ENCODE data around the gene FAM163B. TPM values are rescaled to one million over a fixed set of nuclear protein-coding genes. Genes with fewer than 3 reads are reported as not detected.

FAM163B gene
- total RNA-seq, 2 donors from 2014 or later: not detected

GRCh38 chr9:133591116-133591910 is 17.9 kb downstream of the FAM163B start:
- no peak overlapping the region for H3K4me3 Mint-ChIP-seq
- H3K36me3 Mint-ChIP-seq (ENCODE audit: low read depth): no peaks in the 10 kb centered on the region
- no peak for ATAC-seq (replicated peaks)
- no peak overlapping the region for H3K27ac Mint-ChIP-seq
- no peaks in the 10 kb centered on the region for H3K9me3 Mint-ChIP-seq
- peaks cover 3% of the 10 kb centered on the region for H3K27me3 Mint-ChIP-seq
- H3K4me1 Mint-ChIP-seq: no peaks in the 10 kb centered on the region

GRCh38 chr9:133590231-133590855 is 18.8 kb downstream of the FAM163B start:
- ATAC-seq (replicated peaks): no peak
- no peak overlapping the region for H3K27ac Mint-ChIP-seq
- H3K36me3 Mint-ChIP-seq (ENCODE audit: low read depth): no peaks in the 10 kb centered on the region
- peaks cover 3% of the 10 kb centered on the region for H3K27me3 Mint-ChIP-seq
- no peak overlapping the region for H3K4me3 Mint-ChIP-seq
- H3K4me1 Mint-ChIP-seq: no peaks in the 10 kb centered on the region
- H3K9me3 Mint-ChIP-seq: no peaks in the 10 kb centered on the region

GRCh38 chr9:133589454-133590227 is 19.5 kb downstream of the FAM163B start:
- Mint-ChIP-seq H3K27me3 (peaks cover 3% of the 10 kb centered on the region), H3K4me1 (no peaks in the 10 kb centered on the region), H3K9me3 (no peaks in the 10 kb centered on the region), H3K27ac (no peak overlapping the region), H3K4me3 (no peak overlapping the region), H3K36me3 (ENCODE audit: low read depth) (no peaks in the 10 kb centered on the region)
- ATAC-seq (replicated peaks): peak; percentile 56

GRCh38 chr9:133587466-133587865 is 21.7 kb downstream of the FAM163B start:
- Mint-ChIP-seq H3K4me3 (no peak overlapping the region), H3K36me3 (ENCODE audit: low read depth) (no peaks in the 10 kb centered on the region), H3K27me3 (peaks cover 9% of the 10 kb centered on the region), H3K9me3 (no peaks in the 10 kb centered on the region), H3K4me1 (no peaks in the 10 kb centered on the region), H3K27ac (no peak overlapping the region)
- no peak for ATAC-seq (replicated peaks)

- peaks cover 9% of the 10 kb centered on the region for H3K27me3 Mint-ChIP-seq
- no peak overlapping the region for H3K4me3 Mint-ChIP-seq
- H3K27ac Mint-ChIP-seq: no peak overlapping the region
- no peaks in the 10 kb centered on the region for H3K9me3 Mint-ChIP-seq
- ATAC-seq (replicated peaks): no peak
- no peaks in the 10 kb centered on the region for H3K36me3 Mint-ChIP-seq (ENCODE audit: low read depth)
- no peaks in the 10 kb centered on the region for H3K4me1 Mint-ChIP-seq
Measured at GRCh38 chr9:133587051-133587450, 22.1 kb downstream of the FAM163B start.

DNA sequence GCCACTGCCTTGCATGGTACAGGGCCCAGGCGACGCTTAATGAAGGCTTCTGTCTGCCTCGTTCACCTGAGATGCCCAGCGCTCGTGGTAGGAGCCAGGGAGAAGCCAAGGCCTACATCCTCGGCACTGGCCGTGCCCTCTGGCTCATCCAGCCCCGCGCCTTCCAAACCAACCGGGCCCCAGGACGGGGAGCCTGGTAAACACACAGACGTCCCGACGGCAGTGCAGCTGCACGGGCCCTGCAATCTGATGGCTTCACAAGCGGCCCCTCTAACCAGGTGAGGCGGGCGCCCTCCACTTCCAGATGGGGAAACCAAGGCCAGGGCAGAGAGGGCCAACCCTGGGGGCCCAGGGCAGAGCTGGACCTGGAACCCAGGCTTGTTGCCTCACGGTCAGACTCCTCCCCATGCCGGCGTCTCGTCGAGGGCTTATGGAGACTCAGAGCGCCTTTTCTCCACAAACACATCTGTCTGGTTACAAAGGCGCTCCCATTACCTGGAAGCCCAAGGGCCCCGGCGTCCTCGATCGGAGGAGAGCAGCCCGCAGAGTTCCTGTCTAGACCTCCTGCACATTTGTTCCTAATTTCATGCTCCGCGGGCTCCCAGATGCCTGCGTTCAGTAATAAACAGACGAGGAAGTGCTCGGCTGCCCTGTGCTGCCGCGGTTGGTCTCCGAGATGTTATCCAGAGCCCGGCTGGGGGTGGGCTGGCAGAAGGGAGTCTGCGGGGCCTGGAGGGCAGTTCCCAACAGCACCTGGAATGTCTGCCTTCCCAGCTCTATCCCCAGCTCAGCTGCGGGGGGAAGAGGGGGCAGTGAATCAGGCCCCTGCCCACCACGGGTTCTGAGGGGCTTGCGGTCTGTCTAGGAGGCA is 23.5 kb downstream of the FAM163B start:
- no peaks in the 10 kb centered on the region for H3K4me1 Mint-ChIP-seq
- no peaks in the 10 kb centered on the region for H3K36me3 Mint-ChIP-seq (ENCODE audit: low read depth)
- peaks cover 19% of the 10 kb centered on the region for H3K27me3 Mint-ChIP-seq

DNA sequence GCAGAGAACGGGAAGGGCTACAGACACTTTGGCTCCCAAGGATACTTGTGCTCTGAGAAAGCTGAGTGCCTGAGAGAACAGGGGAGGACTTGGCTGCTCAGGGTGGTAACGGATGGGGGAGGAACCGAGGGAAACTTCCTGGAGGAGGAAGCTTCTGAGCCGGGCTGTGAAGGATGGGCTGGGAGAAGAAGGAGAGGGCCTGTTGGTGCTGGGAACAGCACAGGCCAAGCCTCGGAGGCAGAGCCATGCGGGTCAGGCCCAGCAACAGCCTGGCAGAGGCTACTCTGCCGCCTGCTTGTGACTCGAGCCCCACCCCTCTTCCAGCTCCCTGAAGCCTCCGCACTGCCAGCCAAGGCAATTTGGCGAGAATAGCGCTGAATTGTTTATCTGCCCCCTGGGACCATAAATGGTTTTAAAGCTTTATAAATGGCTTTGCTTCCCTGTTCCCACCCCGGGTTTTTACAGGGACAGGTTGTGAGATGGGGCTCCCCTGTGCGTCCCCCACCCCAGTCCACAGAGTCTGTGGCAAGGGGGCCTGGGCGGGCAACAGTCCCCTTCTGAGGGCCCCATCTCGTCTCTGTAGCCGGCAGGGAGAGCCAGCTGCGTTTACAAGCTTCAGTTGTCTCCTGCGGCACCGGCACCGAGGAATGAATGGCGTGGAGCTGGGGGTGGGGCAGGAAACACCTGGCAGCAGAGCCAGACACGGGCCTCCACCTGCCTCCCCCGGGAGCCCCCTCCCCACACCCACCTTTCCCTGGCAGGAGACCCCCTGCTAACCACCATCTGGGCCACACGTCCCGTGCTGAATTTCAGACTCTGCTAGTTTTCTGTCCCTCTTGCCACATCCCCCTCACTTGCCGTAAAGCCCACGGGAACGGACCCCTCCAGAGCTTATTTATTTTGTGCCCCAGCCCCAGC is 24.4 kb downstream of the FAM163B start:
- Mint-ChIP-seq H3K27ac (no peak overlapping the region), H3K27me3 (peaks cover 23% of the 10 kb centered on the region), H3K36me3 (ENCODE audit: low read depth) (no peaks in the 10 kb centered on the region), H3K4me1 (no peaks in the 10 kb centered on the region), H3K9me3 (no peaks in the 10 kb centered on the region), H3K4me3 (no peak overlapping the region)
- ATAC-seq (replicated peaks): no peak

More for the DNA sequence above, 23.5 kb downstream of the FAM163B start:
- no peak for ATAC-seq (replicated peaks)
- H3K27ac Mint-ChIP-seq: no peak overlapping the region
- no peaks in the 10 kb centered on the region for H3K9me3 Mint-ChIP-seq
- H3K4me3 Mint-ChIP-seq: no peak overlapping the region

DNA sequence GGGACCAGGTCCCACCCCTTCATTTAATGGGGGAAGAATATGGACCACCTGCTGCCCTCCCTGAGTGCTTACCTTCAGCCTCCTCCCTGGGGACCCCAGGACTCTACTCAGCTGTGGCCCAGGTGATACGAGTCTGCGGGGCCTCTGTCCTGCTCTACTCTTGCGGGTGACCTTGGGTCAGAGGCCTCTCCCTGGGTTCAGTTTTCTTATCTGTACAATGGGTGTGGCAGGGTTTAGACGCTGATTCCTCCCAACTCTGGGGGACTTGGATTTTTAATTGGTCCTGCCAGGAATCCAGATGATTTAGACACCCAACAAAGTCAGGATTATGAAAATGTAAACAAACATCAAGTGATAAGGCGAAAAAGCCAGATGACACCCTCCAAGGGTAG is 25.0 kb downstream of the FAM163B start:
- no peak overlapping the region for H3K27ac Mint-ChIP-seq
- H3K36me3 Mint-ChIP-seq (ENCODE audit: low read depth): no peaks in the 10 kb centered on the region
- no peak for ATAC-seq (replicated peaks)
- peaks cover 23% of the 10 kb centered on the region for H3K27me3 Mint-ChIP-seq
- H3K4me1 Mint-ChIP-seq: no peaks in the 10 kb centered on the region
- H3K4me3 Mint-ChIP-seq: no peak overlapping the region
- no peaks in the 10 kb centered on the region for H3K9me3 Mint-ChIP-seq

DNA sequence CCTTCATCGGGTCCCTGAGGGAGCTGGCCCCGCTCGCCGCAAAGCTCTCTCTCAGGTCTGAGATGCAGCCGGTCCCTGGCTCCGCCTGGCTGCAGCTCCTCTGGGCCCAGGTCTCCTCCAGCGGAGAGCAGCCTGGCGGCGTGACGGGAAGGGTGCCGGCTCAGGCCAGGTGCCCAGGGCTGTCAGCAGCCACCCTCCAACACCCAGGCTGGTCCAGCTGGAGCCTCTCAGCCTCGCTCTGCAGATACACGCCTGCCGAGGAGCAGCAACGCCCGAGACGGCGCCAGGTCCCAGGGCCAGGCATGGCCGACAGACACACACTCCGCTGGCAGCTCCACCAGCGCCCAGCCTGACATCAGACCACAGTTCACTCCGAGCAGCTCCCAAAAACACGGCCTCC is 25.6 kb downstream of the FAM163B start:
- Mint-ChIP-seq H3K27ac (no peak overlapping the region), H3K9me3 (no peaks in the 10 kb centered on the region), H3K36me3 (ENCODE audit: low read depth) (no peaks in the 10 kb centered on the region), H3K4me3 (no peak overlapping the region), H3K4me1 (no peaks in the 10 kb centered on the region), H3K27me3 (peaks cover 23% of the 10 kb centered on the region)
- ATAC-seq (replicated peaks): no peak

DNA sequence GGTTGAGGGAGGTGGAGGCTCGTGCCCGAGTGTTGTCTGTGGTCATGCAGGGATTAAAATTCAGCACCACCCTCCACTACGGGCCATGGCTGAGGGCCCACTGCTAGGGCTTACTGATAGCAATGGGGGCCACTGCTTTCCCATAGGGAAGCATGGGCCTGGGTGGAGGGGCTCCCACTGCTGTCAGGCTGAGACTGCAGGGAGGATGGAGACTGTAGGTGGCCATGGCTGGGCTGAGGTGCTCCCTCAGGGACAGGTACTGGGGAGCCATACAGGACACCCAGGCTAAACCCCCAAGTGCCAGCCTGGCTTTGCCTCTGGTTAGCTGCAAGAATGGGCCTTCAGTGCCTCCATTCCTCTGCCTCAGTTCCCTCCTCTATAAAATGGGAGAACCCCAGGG is 26.1 kb downstream of the FAM163B start:
- H3K27ac Mint-ChIP-seq: no peak overlapping the region
- H3K4me1 Mint-ChIP-seq: no peaks in the 10 kb centered on the region
- H3K27me3 Mint-ChIP-seq: peaks cover 27% of the 10 kb centered on the region
- no peaks in the 10 kb centered on the region for H3K9me3 Mint-ChIP-seq
- H3K36me3 Mint-ChIP-seq (ENCODE audit: low read depth): no peaks in the 10 kb centered on the region
- no peak overlapping the region for H3K4me3 Mint-ChIP-seq
- ATAC-seq (replicated peaks): no peak

DNA sequence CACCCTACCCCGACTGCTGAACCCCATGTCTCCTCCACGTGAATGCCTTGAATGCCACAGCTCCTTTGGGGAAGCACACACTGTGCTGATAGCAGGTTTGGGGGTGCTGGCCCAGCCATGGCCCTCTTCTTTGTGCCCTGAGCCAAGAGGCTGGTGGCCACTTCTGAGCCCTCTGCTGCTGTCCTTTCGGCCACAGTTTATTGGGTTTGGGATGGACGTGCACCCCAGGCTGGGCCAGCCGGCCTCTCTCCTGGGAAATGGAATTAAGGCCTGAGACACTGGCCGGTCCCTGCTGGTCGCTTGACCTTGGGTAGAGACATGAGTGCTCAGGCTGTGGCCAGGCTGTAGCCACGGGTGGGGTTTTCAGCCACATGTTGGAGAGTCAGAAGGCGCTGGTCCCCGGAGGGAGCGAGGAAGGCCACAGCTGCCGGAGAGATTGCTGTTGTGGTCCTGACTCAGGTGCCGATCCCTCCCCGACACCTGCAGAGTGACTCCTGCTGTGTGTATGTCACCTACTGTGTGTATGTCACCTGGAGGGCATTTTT is 26.6 kb downstream of the FAM163B start:
- no peak overlapping the region for H3K4me3 Mint-ChIP-seq
- ATAC-seq (replicated peaks): no peak
- peaks cover 30% of the 10 kb centered on the region for H3K27me3 Mint-ChIP-seq
- H3K9me3 Mint-ChIP-seq: no peaks in the 10 kb centered on the region
- no peak overlapping the region for H3K27ac Mint-ChIP-seq
- no peaks in the 10 kb centered on the region for H3K36me3 Mint-ChIP-seq (ENCODE audit: low read depth)
- H3K4me1 Mint-ChIP-seq: no peaks in the 10 kb centered on the region

DNA sequence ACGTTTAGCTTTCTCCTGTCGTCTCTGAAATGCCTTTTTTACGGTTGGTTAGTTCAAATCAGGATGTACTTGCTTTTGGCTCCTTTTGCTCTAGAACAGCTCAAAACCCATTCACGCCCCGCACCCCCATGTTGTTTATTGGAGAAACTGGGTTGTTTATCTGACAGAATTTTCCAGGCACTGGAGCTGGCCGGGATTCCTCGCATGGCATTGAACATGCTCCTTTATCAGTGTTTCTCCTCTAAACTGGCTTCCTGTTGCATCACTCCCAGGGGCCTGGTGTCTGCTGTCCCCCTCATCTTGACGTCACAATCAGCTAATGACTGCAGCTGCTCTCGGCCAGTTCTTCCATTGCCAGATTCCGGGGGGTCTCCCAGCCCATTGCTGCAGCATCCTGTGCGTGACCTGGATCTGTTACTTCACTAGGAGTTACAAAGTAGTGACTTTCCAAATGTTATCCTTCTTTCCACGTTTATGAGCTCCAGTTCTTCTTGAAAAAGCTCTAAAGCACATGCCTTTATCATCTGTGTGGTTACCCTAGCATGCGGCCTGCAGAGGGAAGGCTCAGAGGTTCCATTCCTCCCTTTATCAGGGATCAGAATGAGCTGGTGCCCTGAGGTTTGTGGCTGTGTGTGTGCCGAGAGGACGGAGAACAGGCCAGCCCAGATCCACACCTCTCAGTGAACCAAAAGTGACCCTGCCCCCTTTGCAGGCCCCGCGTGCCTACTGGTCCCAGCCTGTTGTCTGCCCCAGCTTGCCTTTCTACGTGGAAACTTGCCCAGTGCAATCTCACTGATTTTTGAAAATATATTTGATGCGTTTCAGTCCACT is 27.5 kb downstream of the FAM163B start:
- no peaks in the 10 kb centered on the region for H3K9me3 Mint-ChIP-seq
- ATAC-seq (replicated peaks): no peak
- no peaks in the 10 kb centered on the region for H3K4me1 Mint-ChIP-seq
- no peaks in the 10 kb centered on the region for H3K36me3 Mint-ChIP-seq (ENCODE audit: low read depth)
- no peak overlapping the region for H3K27ac Mint-ChIP-seq
- no peak overlapping the region for H3K4me3 Mint-ChIP-seq
- peaks cover 35% of the 10 kb centered on the region for H3K27me3 Mint-ChIP-seq

Measured in activated T-helper 17 cell treated with anti-CD3 and anti-CD28 coated beads, Interleukin-2, amount 50 U/mL, for 72 hours (primary cell).